HT-29 (cell line): ENCODE data around the gene TNFRSF6B. TPM values are rescaled to one million over a fixed set of nuclear protein-coding genes. Genes with fewer than 3 reads are reported as not detected.

Experiments used
- DNase-seq: peaks from one replicate; pipeline ENCODE4 v3.0.0-alpha.2; 2015; ENCODE audit warnings: low spot score
- total RNA-seq: library from RNA; depleted of rRNA; stranded (reverse); fragments of >200 nt; shearing (Covaris generic); gene quantifications from 2 replicates; pipeline ENCODE4 v1.2.3, GENCODE V29; 2014

TNFRSF6B gene
- total RNA-seq, 1 experiment from 2014 or later, result 4.1 TPM

- DNase-seq, result peak; percentile 96
These were observed 13.9 kb upstream of the TNFRSF6B start for GRCh38 chr20:63682384-63683139.

- no peak for DNase-seq
These were observed 11.0 kb upstream of the TNFRSF6B start for GRCh38 chr20:63685269-63686026.

- no peak for DNase-seq
These were observed 10.4 kb upstream of the TNFRSF6B start for GRCh38 chr20:63686094-63686491.

GRCh38 chr20:63686492-63687321 is 9.7 kb upstream of the TNFRSF6B start:
- peak; percentile 81 for DNase-seq

- DNase-seq, result no peak
These were observed 8.9 kb upstream of the TNFRSF6B start for GRCh38 chr20:63687419-63688178.

GRCh38 chr20:63688228-63689045 is 8.0 kb upstream of the TNFRSF6B start:
- no peak for DNase-seq

- no peak for DNase-seq
These were observed 7.1 kb upstream of the TNFRSF6B start for GRCh38 chr20:63689046-63690002.

GRCh38 chr20:63690003-63690897 is 6.2 kb upstream of the TNFRSF6B start:
- DNase-seq, result no peak

GRCh38 chr20:63690898-63691710 is 5.3 kb upstream of the TNFRSF6B start:
- DNase-seq, result peak; percentile 69

DNA sequence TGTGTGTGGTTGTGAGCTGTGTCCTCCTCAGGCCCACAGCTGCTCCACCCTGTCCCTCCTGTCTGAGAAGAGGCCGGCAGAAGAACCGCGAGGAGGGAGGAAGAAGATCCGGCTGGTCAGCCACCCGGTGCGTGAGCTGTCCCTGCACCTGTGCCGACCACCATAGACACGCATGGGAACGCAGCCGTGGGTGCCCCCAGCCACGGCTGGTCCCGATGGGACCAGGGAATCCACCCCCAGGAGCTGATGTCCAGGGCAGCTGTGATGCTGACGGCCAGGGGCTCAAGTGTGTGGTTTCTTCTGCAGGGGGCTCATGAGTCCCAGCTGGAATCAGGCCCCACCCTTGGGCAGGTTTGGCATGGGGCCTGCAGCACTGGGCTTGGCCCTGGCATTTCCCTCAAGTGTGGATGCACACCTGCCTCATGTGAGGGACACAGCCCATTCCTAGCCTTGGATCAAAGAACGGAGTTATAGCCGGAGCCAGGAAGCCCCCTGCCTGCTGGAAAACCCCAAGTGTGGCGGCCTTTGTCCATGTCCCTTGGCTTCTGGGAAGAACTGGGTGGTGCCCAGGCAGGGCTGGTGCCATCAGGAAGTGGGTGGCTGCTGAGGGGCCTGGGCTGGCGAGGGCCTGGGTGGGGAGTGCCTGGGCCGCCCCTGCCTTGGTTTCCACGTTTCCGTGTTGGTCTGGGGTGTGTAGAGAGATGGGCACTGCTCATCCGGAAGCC is 4.6 kb upstream of the TNFRSF6B start:
- DNase-seq, result no peak

DNA sequence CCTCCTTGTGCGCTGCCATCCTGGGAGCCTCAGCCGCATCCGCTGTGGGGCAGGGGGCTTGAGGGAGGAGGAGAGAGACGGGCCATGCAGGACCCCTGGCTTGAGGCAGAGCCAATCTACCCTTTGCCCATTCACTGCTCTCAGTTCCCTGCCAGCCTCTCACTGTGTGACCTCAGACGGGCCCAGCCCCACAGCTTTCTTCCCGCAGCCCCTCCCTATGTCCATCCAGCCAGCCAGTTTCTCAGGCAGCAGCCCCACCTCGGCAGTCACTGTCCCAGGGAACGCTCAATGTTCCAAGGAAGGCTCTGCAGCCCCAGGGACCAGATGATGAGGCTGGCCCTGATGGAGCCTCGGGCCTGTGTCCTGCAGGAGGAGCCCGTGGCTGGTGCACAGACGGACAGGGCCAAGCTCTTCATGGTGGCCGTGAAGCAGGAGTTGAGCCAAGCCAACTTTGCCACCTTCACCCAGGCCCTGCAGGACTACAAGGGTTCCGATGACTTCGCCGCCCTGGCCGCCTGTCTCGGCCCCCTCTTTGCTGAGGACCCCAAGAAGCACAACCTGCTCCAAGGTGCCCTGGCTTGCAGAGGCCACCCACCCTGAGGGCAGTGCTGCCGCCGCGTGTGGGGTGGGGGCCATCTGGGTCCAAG is 3.9 kb upstream of the TNFRSF6B start:
- DNase-seq, result peak; percentile 81

- no peak for DNase-seq
These were observed 3.2 kb upstream of the TNFRSF6B start for GRCh38 chr20:63693083-63693732.

DNA sequence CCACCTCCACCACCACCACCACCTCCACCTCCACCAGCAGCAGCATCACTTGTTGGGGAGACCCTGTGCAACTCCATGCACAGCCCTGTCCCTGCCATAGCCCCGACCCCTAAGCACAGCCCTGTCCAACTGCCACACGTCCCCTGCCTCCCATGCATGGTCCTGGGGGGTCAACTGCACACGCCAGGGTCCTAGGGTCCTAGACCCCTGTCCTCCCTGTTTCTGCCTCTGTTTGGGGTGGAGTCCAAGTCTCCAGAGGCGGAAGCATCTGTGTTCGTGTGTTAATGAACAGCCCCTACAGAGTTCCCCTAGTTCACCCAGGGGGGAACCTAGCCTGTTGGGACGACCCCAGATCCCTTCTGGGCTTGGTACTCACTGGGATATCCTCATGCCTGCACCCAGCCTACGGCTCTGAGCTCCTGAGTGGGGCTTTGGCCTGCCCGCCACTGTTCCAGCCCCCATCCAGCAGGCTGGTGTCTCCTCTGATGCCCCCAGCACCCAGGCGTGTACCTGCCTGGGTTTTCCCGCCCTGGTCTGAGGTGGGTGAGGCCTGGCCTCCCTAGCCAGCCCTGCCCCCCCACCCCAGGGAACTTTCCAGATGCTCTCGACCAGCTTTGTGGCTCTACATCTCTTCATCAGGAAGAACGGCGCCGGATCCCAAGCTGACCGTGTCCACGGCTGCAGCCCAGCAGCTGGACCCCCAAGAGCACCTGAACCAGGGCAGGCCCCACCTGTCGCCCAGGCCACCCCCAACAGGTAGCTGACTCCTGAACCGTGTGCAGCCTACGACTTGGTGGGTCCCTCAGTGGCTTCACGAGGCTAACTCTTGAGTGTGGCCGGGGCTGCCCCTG is 2.5 kb upstream of the TNFRSF6B start:
- no peak for DNase-seq

DNA sequence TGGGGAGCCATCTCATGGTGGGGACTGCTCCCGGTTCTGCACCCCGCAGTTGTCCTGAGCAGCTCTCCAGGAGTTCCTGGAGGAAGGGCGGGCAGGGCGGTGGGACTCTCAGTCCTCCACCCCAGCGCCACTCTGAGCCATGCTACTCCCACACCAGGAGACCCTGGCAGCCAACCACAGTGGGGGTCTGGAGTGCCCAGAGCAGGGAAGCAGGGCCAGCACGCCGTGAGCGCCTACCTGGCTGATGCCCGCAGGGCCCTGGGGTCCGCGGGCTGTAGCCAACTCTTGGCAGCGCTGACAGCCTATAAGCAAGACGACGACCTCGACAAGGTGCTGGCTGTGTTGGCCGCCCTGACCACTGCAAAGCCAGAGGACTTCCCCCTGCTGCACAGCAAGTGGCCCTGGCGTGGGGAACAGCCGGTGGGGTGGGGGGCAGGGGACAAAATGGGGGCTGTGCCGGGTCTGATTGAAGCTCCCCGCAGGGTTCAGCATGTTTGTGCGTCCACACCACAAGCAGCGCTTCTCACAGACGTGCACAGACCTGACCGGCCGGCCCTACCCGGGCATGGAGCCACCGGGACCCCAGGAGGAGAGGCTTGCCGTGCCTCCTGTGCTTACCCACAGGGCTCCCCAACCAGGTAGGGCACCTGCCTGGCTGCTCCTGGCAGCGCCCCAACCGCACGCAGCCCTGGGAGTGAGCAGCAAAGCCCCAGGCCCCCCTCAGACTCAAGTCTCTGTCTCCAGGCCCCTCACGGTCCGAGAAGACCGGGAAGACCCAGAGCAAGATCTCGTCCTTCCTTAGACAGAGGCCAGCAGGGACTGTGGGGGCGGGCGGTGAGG is 1.6 kb upstream of the TNFRSF6B start:
- DNase-seq, result no peak
